Thoracic aorta (tissue), 2 donors: ENCODE measurements around the gene AMOTL2. TPM values are rescaled to one million over a fixed set of nuclear protein-coding genes. Genes with fewer than 3 reads are reported as not detected.

Experiments used
- ATAC-seq: fragments of 150-250 bp; one replicate; pipeline ENCODE4 v1.8.0; 2017; ENCODE audit warnings: low read depth; ENCODE audit not compliant: insufficient number of reproducible peaks, low FRiP score
- DNase-seq: peaks from one replicate; pipeline ENCODE4 v3.0.0-alpha.2; 2020; ENCODE audit warnings: low spot score
- H3K27ac ChIP-seq, 2 donors: fragments of 200-600 bp; sonication (generic); 1 replicate in 1 of 2; 2 replicates in 1 of 2; pipeline ENCODE4 v1.5.1; 2016; ENCODE audit warnings: mild to moderate bottlenecking in 2 of 2, moderate library complexity in 2 of 2
- H3K27me3 ChIP-seq: fragments of 200-600 bp; sonication (generic); replicated peaks from 2 replicates; pipeline ENCODE4 v1.6.0; 2016; ENCODE audit warnings: mild to moderate bottlenecking; ENCODE audit not compliant: insufficient read depth
- H3K36me3 ChIP-seq: fragments of 200-600 bp; sonication (generic); one replicate; pipeline ENCODE4 v1.5.1; 2016
- H3K4me1 ChIP-seq, 2 donors: fragments of 200-600 bp; sonication (generic); 1 replicate in 1 of 2; 2 replicates in 1 of 2; pipeline versions ENCODE4 v1.5.1 to v1.6.0; 2016; ENCODE audit warnings: low read depth in 2 of 2, mild to moderate bottlenecking in 1 of 2; ENCODE audit not compliant: control insufficient read depth in 1 of 2
- H3K4me3 ChIP-seq: fragments of 200-600 bp; sonication (generic); 2 replicates; pipeline ENCODE4 v1.5.1; 2016; ENCODE audit warnings: mild to moderate bottlenecking
- H3K9me3 ChIP-seq: fragments of 200-600 bp; sonication (generic); 2 replicates; pipeline ENCODE4 v1.5.1; 2016
- total RNA-seq, 2 donors: library from RNA; depleted of rRNA; stranded (reverse); fragments of >200 nt; gene quantifications; one replicate each; pipeline versions ENCODE4 v1.1.0 to v1.2.3, GENCODE V29; 2016
- TF ChIP-seq, protein P1 (sequence below): fragments of 200-600 bp; sonication (generic); IDR thresholded peaks from one replicate; pipeline ENCODE4 v1.5.1; 2019; ENCODE audit warnings: antibody characterized with exemption

AMOTL2 gene
- total RNA-seq, 2 donors from 2014 or later, result 62.4 to 161 TPM

DNA sequence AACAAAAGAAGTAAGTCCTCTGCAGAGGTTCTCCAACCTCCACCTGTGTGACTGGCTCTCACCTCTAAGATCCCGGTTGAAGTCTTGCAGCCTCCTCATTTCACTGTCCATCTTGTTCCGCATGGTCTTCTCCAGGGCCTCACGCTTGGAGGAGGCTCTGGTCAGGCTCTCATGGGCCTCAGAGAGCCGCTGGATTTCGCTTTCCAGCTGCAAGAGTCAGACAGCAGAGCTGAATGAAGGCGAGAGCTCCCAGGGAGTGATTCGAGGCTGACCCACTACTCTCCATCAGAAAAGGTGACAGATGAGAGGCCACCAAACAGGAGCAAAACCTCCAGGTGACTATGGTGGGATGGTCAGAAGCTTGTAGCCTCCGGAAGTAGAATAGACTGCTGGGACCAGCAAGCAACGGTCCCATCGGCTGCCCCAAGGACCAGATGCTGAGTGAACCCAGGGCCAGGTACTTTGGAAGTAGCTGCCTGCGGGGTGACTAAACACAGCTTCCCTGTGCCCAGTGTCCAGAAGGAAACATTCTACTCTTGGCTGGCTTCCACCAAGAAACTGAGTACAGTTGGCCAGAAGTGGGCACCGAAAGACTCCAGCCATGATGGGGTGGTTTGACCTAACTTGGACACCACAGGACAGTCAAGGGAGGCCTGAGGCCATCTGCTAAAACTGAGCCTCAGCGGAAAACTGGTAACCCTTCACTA is 7.9 kb downstream of the AMOTL2 start:
- ATAC-seq, result no peak
- no peaks in the 10 kb centered on the region for H3K27me3 ChIP-seq
- TF ChIP-seq, protein P1, sequence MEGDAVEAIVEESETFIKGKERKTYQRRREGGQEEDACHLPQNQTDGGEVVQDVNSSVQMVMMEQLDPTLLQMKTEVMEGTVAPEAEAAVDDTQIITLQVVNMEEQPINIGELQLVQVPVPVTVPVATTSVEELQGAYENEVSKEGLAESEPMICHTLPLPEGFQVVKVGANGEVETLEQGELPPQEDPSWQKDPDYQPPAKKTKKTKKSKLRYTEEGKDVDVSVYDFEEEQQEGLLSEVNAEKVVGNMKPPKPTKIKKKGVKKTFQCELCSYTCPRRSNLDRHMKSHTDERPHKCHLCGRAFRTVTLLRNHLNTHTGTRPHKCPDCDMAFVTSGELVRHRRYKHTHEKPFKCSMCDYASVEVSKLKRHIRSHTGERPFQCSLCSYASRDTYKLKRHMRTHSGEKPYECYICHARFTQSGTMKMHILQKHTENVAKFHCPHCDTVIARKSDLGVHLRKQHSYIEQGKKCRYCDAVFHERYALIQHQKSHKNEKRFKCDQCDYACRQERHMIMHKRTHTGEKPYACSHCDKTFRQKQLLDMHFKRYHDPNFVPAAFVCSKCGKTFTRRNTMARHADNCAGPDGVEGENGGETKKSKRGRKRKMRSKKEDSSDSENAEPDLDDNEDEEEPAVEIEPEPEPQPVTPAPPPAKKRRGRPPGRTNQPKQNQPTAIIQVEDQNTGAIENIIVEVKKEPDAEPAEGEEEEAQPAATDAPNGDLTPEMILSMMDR, result no peak
- peak overlapping the region; percentile 49 to 81 for H3K27ac ChIP-seq
- DNase-seq, result no peak
- H3K4me1 ChIP-seq, result peaks cover 67 to 98% of the 10 kb centered on the region in 2 donors
- H3K4me3 ChIP-seq, result no peak overlapping the region
- H3K9me3 ChIP-seq, result no peaks in the 10 kb centered on the region
- peaks cover 74% of the 10 kb centered on the region for H3K36me3 ChIP-seq

DNA sequence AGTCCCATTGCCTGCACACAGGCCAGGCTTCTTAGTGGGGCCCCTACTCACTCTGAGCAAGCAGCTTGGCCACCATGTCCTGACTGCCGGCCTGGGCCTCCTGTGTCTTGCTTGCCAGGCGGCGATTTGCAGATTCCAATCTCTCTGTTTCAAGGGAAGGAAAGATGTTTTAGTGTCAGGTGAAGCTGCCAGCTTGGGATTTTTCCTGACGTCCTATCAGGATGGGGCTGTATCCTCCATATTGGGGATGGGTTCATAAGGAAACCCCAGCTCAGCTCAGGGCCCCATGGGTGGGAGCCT is 8.5 kb downstream of the AMOTL2 start:
- no peak for DNase-seq

DNA sequence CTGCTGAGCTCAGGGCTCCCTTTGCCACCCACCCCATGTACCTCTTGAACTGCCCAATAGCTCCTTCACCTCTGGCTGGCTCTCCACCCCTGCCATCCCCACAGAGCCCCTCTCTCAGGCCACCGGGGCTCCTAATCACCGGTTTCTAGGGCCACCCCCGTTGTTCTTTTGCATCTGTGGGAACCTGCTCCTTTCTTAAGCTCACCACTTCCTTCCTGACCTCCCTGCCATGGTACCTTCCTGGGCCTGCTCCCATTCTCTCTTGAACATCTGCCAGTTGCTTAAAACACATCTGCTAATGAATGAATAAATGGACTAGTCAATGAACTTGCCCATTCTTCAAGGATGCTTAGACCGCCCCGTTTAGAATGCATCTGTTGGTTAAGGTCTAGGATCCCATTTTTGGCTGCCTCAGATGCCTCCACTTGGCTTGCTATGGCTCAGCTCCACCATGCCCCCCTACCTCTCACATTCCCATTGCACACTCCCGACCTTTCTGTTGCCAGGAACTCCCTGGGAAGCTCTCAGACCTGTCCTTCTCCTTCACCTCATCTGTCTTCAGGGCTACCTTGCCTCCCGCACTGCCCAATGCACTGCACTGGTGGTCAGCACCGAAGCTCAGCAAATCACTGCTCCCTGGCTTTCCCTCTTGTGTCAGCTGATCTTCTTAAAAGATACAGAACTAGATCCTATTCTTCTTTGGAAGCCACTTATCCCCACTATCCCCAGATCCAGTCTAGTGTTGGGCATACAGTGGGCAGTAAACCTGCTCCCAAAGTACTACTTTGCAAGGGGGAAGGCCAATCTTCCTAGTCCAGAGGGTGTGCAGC is 9.1 kb downstream of the AMOTL2 start:
- Histone ChIP-seq H3K27ac (peak overlapping the region; percentile 75 to 81), H3K4me1 (peaks cover 61 to 98% of the 10 kb centered on the region in 2 donors), H3K27me3 (no peaks in the 10 kb centered on the region), H3K4me3 (no peak overlapping the region), H3K36me3 (peaks cover 74% of the 10 kb centered on the region), H3K9me3 (no peaks in the 10 kb centered on the region)
- no peak for DNase-seq
- TF ChIP-seq, protein P1, result no peak
- no peak for ATAC-seq

More for the DNA sequence above, 8.5 kb downstream of the AMOTL2 start:
- peaks cover 74% of the 10 kb centered on the region for H3K36me3 ChIP-seq
- H3K27me3 ChIP-seq, result no peaks in the 10 kb centered on the region
- no peak for ATAC-seq
- TF ChIP-seq, protein P1, result no peak
- H3K4me3 ChIP-seq, result no peak overlapping the region
- H3K9me3 ChIP-seq, result no peaks in the 10 kb centered on the region
- peaks cover 61 to 98% of the 10 kb centered on the region in 2 donors for H3K4me1 ChIP-seq
- H3K27ac ChIP-seq, result peak overlapping the region; percentile 75 to 81

DNA sequence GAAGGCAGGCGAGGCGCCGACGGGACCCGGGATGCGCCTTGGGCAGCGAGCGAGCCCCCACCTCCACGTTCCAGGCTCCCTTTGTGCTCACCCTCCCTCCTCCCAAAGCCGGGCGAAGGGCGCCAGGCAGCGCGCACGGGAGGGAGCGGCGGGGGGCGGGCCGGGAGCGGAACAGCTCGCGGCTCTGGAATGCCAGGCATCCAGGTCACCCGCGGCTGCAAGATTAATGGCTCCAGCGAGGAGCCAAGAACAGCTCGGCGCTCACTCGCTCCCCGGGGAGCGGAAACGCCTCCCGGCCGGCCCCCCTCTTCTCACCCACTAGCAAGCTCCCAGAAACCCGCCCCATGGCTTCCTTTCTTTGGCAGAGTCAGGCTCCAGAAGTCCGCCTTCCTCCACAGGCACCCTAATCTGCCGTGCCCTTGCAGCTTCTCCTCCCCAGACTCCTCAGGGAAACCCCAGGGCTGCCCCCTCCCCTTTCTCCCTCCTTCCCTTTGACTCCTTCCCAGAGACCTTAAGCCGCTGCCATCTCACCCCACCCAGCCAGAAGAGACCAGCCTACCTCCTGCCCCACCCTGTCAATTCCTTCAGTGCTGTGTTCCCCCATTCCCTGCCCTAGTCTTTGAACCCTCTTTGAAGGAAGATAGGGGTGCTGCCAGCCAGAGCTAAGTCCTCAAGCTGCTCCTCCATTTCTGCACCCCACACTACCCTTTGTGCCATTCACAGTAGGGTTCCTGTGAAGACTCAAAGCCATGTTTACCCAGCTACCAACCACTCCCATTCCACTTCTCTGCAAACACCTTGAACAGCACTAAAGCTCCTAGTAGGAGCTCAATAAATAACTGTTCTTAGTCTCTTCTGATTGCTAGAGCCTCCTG is 9.9 kb downstream of the AMOTL2 start:
- H3K4me3 ChIP-seq, result peak overlapping the region; percentile 66
- H3K9me3 ChIP-seq, result no peaks in the 10 kb centered on the region
- DNase-seq (peak; percentile 85), ATAC-seq (peak; percentile 78)
- H3K27ac ChIP-seq, result peak overlapping the region; percentile 81 to 86
- H3K4me1 ChIP-seq, result peaks cover 60 to 98% of the 10 kb centered on the region in 2 donors
- H3K36me3 ChIP-seq, result peaks cover 74% of the 10 kb centered on the region
- H3K27me3 ChIP-seq, result no peaks in the 10 kb centered on the region
- TF ChIP-seq, protein P1, result no peak

DNA sequence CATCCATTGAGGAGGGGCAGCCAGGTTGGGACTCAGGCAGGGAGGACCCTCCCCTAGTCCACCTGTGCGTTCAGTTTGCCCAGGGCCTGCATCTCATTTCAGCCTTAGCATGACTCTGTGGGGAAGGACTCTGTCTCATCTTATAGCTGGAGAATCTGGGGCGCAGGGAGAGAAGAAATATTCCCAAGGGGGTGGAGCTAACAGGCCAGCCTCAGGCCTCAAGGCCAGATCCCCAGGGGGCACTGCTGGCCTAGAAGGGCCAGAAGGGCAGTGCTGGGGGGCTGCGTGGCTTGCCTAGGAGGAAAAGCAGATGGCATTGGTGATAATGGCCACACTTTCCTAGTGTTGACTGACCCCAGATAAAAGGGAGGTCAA is 10.9 kb downstream of the AMOTL2 start:
- Histone ChIP-seq H3K4me1 (peaks cover 60 to 98% of the 10 kb centered on the region in 2 donors), H3K36me3 (peaks cover 74% of the 10 kb centered on the region), H3K4me3 (peak overlapping the region; percentile 66), H3K9me3 (no peaks in the 10 kb centered on the region), H3K27ac (peak overlapping the region; percentile 81 to 86), H3K27me3 (no peaks in the 10 kb centered on the region)
- no peak for DNase-seq
- no peak for ATAC-seq
- TF ChIP-seq, protein P1, result no peak
